ENCODE data around the gene TMEM45B.
"Not testable (repeated sequence)": the region's sequence is repeated elsewhere in the genome, so short reads cannot be mapped to it uniquely, and the experiment has no call there.

The TMEM45B gene

DNA sequence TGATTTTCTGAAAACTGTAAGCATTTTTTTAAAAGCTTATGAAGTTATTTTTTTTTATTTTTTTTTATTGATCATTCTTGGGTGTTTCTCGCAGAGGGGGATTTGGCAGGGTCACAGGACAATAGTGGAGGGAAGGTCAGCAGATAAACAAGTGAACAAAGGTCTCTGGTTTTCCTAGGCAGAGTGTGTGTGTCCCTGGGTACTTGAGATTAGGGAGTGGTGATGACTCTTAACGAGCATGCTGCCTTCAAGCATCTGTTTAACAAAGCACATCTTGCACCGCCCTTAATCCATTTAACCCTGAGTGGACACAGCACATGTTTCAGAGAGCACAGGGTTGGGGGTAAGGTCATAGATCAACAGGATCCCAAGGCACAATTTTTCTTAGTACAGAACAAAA, 31.7 kb downstream of the TMEM45B start:
- not testable (repeated sequence) for H3K27me3 ChIP-seq (ENCODE audit: control insufficient read depth in 2 of 2, insufficient read depth in 2 of 2, low read length in 2 of 2)

DNA sequence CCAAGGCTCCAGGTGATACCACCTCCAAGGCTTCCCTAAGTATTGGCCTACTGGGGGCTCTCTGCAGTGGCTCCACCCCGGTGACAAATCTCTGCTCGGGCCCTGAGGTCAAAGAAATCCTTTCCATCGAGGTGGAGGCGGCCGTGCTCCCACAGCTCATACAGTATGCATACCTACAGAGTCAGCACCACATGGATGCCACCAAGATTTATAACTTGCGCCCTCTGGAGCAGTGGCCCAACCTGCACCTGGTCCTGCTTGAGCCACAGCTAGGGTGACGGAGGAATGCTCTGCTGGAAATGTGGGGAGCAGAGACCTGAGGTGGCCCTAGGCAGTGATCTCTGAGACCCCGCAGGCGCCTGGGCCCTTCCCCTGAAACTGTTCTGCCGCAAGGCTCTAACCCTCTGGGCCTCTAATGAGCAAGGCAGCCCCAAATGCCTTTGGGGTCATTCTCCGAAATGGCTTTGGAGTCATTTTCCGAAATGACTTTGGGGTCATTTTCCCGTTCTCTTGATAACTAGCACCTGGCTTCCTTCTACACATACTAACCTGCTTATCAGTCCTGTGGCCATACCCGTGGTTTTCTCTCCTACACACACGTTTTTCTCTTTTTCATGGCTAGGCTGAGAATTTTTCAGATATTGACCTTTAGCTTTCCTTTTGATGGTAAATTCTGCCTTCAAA, 33.9 kb downstream of the TMEM45B start:
- peaks cover 6 to 7% of the 10 kb centered on the region in 2 donors for H3K36me3 ChIP-seq (ENCODE audit: control insufficient read depth in 2 of 2, insufficient read depth in 2 of 2, low read length in 2 of 2)
- H3K4me3 ChIP-seq (ENCODE audit: low read length in 2 of 2): no peak overlapping the region
- peaks cover 29 to 35% of the 10 kb centered on the region in 2 donors for H3K4me1 ChIP-seq (ENCODE audit: control insufficient read depth in 2 of 2, insufficient read depth in 2 of 2, low read length in 2 of 2)
- H3K9me3 ChIP-seq (ENCODE audit: control insufficient read depth in 2 of 2, low read length in 2 of 2): no peaks in the 10 kb centered on the region
- no peak overlapping the region for H3K9ac ChIP-seq (ENCODE audit: low read depth in 1 of 2, low read length in 2 of 2)
- no peaks in the 10 kb centered on the region for H3K27me3 ChIP-seq (ENCODE audit: control insufficient read depth in 2 of 2, insufficient read depth in 2 of 2, low read length in 2 of 2)
- no peak overlapping the region for H3K27ac ChIP-seq (ENCODE audit: low read depth in 2 of 2, low read length in 2 of 2)

More for the DNA sequence above, 31.7 kb downstream of the TMEM45B start:
- Histone ChIP-seq H3K4me1 (ENCODE audit: control insufficient read depth in 2 of 2, insufficient read depth in 2 of 2, low read length in 2 of 2) (peaks cover 12 to 20% of the 10 kb centered on the region in 2 donors), H3K27ac (ENCODE audit: low read depth in 2 of 2, low read length in 2 of 2) (peak overlapping the region; percentile 74 to 83)
- H3K9ac ChIP-seq (ENCODE audit: low read depth in 1 of 2, low read length in 2 of 2); H3K9me3 ChIP-seq (ENCODE audit: control insufficient read depth in 2 of 2, low read length in 2 of 2); H3K4me3 ChIP-seq (ENCODE audit: low read length in 2 of 2); H3K36me3 ChIP-seq (ENCODE audit: control insufficient read depth in 2 of 2, insufficient read depth in 2 of 2, low read length in 2 of 2): not testable (repeated sequence)

DNA sequence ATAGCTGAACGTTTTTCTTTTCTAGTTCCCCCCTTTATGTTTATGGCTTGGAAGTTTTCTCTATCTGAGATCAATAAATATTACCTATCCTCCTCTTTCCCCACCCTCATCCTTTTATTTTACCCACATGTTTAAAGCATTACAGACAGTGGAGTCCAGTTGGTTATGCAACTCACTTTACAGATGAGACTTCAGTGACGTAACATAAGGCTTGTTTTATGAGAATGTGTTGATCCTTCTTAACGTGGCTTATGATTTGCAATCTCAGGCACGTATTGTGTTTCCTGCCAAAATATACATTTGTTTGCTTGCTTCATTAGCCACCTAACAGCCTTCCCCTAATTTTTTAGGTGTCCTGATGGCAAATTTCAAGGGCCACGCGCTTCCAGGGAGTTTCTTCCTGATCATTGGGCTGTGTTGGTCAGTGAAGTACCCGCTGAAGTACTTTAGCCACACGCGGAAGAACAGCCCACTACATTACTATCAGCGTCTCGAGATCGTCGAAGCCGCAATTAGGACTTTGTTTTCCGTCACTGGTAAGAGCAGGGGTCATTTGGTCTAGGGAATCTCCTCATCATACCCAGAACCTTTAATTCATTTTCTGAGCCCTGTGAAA, 36.6 kb downstream of the TMEM45B start:
- peaks cover 16 to 18% of the 10 kb centered on the region in 2 donors for H3K4me1 ChIP-seq (ENCODE audit: control insufficient read depth in 2 of 2, insufficient read depth in 2 of 2, low read length in 2 of 2)
- peaks cover 19 to 21% of the 10 kb centered on the region in 2 donors for H3K36me3 ChIP-seq (ENCODE audit: control insufficient read depth in 2 of 2, insufficient read depth in 2 of 2, low read length in 2 of 2)
- H3K9ac ChIP-seq (ENCODE audit: low read depth in 1 of 2, low read length in 2 of 2): no peak overlapping the region
- H3K27ac ChIP-seq (ENCODE audit: low read depth in 2 of 2, low read length in 2 of 2): no peak overlapping the region
- no peaks in the 10 kb centered on the region for H3K9me3 ChIP-seq (ENCODE audit: control insufficient read depth in 2 of 2, low read length in 2 of 2)
- no peak overlapping the region for H3K4me3 ChIP-seq (ENCODE audit: low read length in 2 of 2)
- no peaks in the 10 kb centered on the region for H3K27me3 ChIP-seq (ENCODE audit: control insufficient read depth in 2 of 2, insufficient read depth in 2 of 2, low read length in 2 of 2)

DNA sequence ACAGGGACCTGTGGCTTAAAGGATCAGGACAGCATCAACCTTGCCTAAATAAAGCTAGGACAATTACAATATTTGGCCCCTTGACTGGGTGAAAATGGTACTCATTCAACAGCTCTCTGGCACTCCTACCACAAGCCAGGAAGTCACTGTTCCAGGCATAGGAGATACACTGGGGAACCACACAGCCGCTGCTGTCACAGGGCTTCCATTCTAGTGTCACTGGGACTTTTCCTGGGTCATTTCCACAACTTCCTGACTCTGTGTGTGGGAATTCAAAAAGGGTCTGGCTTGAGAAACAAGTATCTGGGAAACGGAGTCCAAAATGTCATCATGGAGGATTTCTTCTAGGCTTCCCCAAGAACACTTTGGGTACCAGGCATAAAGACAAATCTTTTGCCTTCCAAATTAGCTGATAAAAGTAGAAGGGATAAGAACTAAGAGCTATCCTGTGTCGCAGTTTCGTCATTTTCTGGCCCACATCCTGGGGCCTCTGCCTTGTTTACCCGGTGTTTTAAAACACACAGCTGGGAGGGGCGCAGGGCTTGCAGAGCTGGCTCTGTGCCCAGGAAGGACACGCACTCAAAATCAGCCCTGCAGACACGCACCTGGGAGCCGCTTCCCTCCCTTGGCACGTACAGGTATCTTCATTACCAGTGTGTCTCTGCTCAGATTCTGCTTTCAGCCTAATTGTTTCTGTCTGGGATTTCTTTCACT, 38.0 kb downstream of the TMEM45B start:
- H3K27me3 ChIP-seq (ENCODE audit: control insufficient read depth in 2 of 2, insufficient read depth in 2 of 2, low read length in 2 of 2): no peaks in the 10 kb centered on the region
- peak overlapping the region; percentile 66 to 71 for H3K27ac ChIP-seq (ENCODE audit: low read depth in 2 of 2, low read length in 2 of 2)
- H3K9ac ChIP-seq (ENCODE audit: low read depth in 1 of 2, low read length in 2 of 2): peak overlapping the region in 1 of 2 donors; percentile 10
- peaks cover 32 to 34% of the 10 kb centered on the region in 2 donors for H3K36me3 ChIP-seq (ENCODE audit: control insufficient read depth in 2 of 2, insufficient read depth in 2 of 2, low read length in 2 of 2)
- no peaks in the 10 kb centered on the region for H3K9me3 ChIP-seq (ENCODE audit: control insufficient read depth in 2 of 2, low read length in 2 of 2)
- peak overlapping the region in 1 of 2 donors; percentile 20 for H3K4me3 ChIP-seq (ENCODE audit: low read length in 2 of 2)
- peaks cover 16 to 18% of the 10 kb centered on the region in 2 donors for H3K4me1 ChIP-seq (ENCODE audit: control insufficient read depth in 2 of 2, insufficient read depth in 2 of 2, low read length in 2 of 2)

DNA sequence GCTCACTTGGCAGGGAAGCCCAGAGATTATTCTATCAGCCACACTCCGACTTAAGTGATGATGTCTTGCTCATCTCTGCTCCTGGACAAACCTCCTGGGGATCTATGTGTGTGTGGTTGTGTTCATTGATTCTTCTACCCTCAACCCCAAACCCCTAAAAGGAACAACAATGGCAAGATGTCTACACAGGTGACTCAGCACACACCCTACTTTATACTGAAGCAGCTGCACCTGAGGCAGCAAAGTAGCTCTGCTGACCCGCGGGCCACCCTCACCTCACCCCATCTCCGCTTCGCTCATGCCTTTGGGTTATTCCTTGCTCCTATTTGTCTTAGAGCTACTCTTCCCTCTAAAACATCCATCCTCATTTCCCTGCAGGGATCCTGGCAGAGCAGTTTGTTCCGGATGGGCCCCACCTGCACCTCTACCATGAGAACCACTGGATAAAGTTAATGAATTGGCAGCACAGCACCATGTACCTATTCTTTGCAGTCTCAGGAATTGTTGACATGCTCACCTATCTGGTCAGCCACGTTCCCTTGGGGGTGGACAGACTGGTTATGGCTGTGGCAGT, 38.7 kb downstream of the TMEM45B start:
- Histone ChIP-seq H3K27ac (ENCODE audit: low read depth in 2 of 2, low read length in 2 of 2) (peak overlapping the region; percentile 25 to 66), H3K27me3 (ENCODE audit: control insufficient read depth in 2 of 2, insufficient read depth in 2 of 2, low read length in 2 of 2) (no peaks in the 10 kb centered on the region), H3K9ac (ENCODE audit: low read depth in 1 of 2, low read length in 2 of 2) (peak overlapping the region in 1 of 2 donors; percentile 10), H3K9me3 (ENCODE audit: control insufficient read depth in 2 of 2, low read length in 2 of 2) (no peaks in the 10 kb centered on the region), H3K4me1 (ENCODE audit: control insufficient read depth in 2 of 2, insufficient read depth in 2 of 2, low read length in 2 of 2) (peaks cover 16 to 18% of the 10 kb centered on the region in 2 donors), H3K4me3 (ENCODE audit: low read length in 2 of 2) (peak overlapping the region in 1 of 2 donors; percentile 20), H3K36me3 (ENCODE audit: control insufficient read depth in 2 of 2, insufficient read depth in 2 of 2, low read length in 2 of 2) (peaks cover 34 to 38% of the 10 kb centered on the region in 2 donors)

DNA sequence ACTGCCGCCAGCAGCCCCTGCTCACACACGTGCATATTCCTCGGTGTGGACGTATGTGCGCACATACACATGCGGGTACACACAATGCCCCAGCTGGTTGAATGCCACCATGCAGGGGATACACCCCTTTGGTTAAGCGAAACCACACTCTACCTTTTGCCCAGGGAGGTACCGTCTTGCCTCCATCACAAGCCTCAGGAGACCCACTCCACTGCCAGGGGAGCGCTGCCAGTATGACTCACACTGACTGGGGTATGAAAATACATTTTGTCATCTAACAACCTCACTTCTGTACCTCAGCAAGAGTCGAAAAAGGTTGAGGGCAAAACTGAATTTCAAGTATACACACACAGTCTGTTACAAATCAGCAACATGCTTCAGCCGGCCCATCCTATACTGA, 39.4 kb downstream of the TMEM45B start:
- no peak overlapping the region for H3K27ac ChIP-seq (ENCODE audit: low read depth in 2 of 2, low read length in 2 of 2)
- peaks cover 34 to 42% of the 10 kb centered on the region in 2 donors for H3K36me3 ChIP-seq (ENCODE audit: control insufficient read depth in 2 of 2, insufficient read depth in 2 of 2, low read length in 2 of 2)
- no peaks in the 10 kb centered on the region for H3K27me3 ChIP-seq (ENCODE audit: control insufficient read depth in 2 of 2, insufficient read depth in 2 of 2, low read length in 2 of 2)
- H3K4me3 ChIP-seq (ENCODE audit: low read length in 2 of 2): no peak overlapping the region
- no peak overlapping the region for H3K9ac ChIP-seq (ENCODE audit: low read depth in 1 of 2, low read length in 2 of 2)
- H3K9me3 ChIP-seq (ENCODE audit: control insufficient read depth in 2 of 2, low read length in 2 of 2): no peaks in the 10 kb centered on the region
- peaks cover 15 to 16% of the 10 kb centered on the region in 2 donors for H3K4me1 ChIP-seq (ENCODE audit: control insufficient read depth in 2 of 2, insufficient read depth in 2 of 2, low read length in 2 of 2)

DNA sequence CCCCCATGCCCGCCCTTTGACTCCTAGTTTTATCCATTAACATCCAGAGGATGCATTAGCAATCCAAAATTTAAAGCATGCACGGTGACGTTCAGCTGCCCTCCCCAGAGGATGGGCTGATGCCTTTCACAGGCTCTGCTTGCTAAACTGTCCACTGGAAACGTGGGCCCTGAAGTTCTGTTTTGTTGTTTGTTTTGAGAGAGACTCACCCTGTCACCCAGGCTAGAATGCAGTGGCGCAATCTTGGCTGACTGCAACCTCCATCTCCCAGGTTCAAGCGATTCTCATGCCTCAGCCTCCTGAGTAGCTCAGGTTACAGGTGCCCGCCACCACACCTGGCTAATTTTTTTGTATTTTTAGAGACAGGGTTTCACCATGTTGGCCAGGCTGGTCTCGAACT, 40.4 kb downstream of the TMEM45B start:
- no peaks in the 10 kb centered on the region for H3K27me3 ChIP-seq (ENCODE audit: control insufficient read depth in 2 of 2, insufficient read depth in 2 of 2, low read length in 2 of 2)
- H3K27ac ChIP-seq (ENCODE audit: low read depth in 2 of 2, low read length in 2 of 2): no peak overlapping the region
- H3K4me1 ChIP-seq (ENCODE audit: control insufficient read depth in 2 of 2, insufficient read depth in 2 of 2, low read length in 2 of 2): peaks cover 15 to 16% of the 10 kb centered on the region in 2 donors
- H3K9ac ChIP-seq (ENCODE audit: low read depth in 1 of 2, low read length in 2 of 2): no peak overlapping the region
- no peak overlapping the region for H3K4me3 ChIP-seq (ENCODE audit: low read length in 2 of 2)
- peaks cover 34 to 42% of the 10 kb centered on the region in 2 donors for H3K36me3 ChIP-seq (ENCODE audit: control insufficient read depth in 2 of 2, insufficient read depth in 2 of 2, low read length in 2 of 2)
- no peaks in the 10 kb centered on the region for H3K9me3 ChIP-seq (ENCODE audit: control insufficient read depth in 2 of 2, low read length in 2 of 2)

DNA sequence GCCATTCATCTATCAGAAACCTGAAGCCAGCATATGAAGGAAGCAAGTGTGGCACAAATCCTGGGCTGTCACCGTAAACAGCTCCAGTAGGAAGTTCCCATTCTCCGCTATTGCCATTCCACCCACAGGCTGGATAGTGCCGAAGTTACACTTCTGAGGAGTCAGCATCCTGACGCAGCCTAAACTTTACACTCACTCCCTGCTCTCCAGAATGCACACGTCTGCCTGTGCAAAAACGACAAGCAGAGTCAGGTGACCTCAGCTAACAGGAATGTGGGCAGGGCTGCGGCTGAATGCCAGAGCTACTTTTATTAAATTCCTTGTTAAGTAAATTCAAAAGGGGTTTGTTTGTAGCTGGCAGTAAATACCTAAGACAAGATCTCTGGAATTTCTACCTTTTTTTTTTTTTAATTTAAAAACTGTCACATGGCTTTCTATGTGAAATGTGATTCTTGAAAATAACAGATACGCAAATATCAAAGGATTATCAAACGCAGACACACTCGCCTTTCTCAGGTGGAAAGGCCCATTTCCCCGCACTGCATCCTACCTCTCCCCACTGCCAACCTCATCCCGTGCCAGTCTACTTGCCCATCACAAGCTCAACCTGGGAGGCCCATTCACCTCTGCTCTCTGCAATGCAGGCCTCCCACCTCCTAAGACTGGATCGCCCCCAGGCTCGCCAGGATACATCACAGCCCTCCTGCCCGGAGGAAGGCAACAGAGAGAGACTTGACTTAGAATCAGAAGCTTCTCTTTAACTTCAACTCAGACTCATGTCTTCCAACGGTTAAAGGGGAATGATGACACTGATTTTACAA, 46.3 kb downstream of the TMEM45B start:
- peaks cover 0 to 6% of the 10 kb centered on the region in 2 donors for H3K4me1 ChIP-seq (ENCODE audit: control insufficient read depth in 2 of 2, insufficient read depth in 2 of 2, low read length in 2 of 2)
- no peaks in the 10 kb centered on the region for H3K27me3 ChIP-seq (ENCODE audit: control insufficient read depth in 2 of 2, insufficient read depth in 2 of 2, low read length in 2 of 2)
- H3K36me3 ChIP-seq (ENCODE audit: control insufficient read depth in 2 of 2, insufficient read depth in 2 of 2, low read length in 2 of 2): peaks cover 40 to 53% of the 10 kb centered on the region in 2 donors
- H3K9ac ChIP-seq (ENCODE audit: low read depth in 1 of 2, low read length in 2 of 2): no peak overlapping the region
- H3K9me3 ChIP-seq (ENCODE audit: control insufficient read depth in 2 of 2, low read length in 2 of 2): no peaks in the 10 kb centered on the region
- H3K27ac ChIP-seq (ENCODE audit: low read depth in 2 of 2, low read length in 2 of 2): peak overlapping the region in 1 of 2 donors; percentile 3
- no peak overlapping the region for H3K4me3 ChIP-seq (ENCODE audit: low read length in 2 of 2)

DNA sequence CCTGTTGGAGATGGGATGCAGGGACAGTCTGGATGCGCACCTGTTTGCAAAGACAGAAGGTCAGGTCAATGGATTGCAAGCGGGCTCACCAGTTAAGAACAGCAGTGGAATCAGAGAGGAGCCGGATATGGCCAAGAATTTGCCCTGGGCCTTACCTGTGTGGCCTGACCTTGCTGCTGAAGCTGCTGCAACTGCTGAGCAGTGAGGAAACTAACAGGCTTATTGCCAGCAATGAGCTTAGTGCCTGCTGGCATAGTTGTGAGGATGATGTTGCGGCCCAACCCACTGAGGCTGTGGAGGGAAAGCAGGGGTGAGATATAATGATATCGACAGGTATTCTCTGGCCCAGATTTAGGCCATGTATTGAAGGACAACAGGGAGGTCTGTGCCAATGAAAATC, 49.2 kb downstream of the TMEM45B start:
- Histone ChIP-seq H3K27me3 (ENCODE audit: control insufficient read depth in 2 of 2, insufficient read depth in 2 of 2, low read length in 2 of 2) (no peaks in the 10 kb centered on the region), H3K9me3 (ENCODE audit: control insufficient read depth in 2 of 2, low read length in 2 of 2) (no peaks in the 10 kb centered on the region), H3K9ac (ENCODE audit: low read depth in 1 of 2, low read length in 2 of 2) (no peak overlapping the region), H3K4me3 (ENCODE audit: low read length in 2 of 2) (no peak overlapping the region), H3K27ac (ENCODE audit: low read depth in 2 of 2, low read length in 2 of 2) (no peak overlapping the region), H3K4me1 (ENCODE audit: control insufficient read depth in 2 of 2, insufficient read depth in 2 of 2, low read length in 2 of 2) (peaks cover 0 to 6% of the 10 kb centered on the region in 2 donors), H3K36me3 (ENCODE audit: control insufficient read depth in 2 of 2, insufficient read depth in 2 of 2, low read length in 2 of 2) (peaks cover 44 to 48% of the 10 kb centered on the region in 2 donors)

Data from mucosa of rectum (tissue), 2 donors.